H1 (cell line): ENCODE data around the gene RCE1. TPM values are rescaled to one million over a fixed set of nuclear protein-coding genes. Genes with fewer than 3 reads are reported as not detected.

Source experiments
- CTCF ChIA-PET: fragments of 300-600 bp; sonication (Branson Sonifier 250); formaldehyde crosslinking; loops from one replicate; lab custom pipeline; 2021; ENCODE audit not compliant: partially characterized antibody; lab: Charles Lee
- POLR2A ChIA-PET: fragments of 300-600 bp; sonication (Branson Sonifier 250); formaldehyde crosslinking; loops from one replicate; lab custom pipeline; 2021; ENCODE audit warnings: inconsistent platforms; ENCODE audit not compliant: partially characterized antibody; lab: Charles Lee
- DNase-seq, 2 experiments: peaks; one replicate each; pipeline versions ENCODE4 v3.0.0 to v3.0.0-alpha.2; 2010 to 2022; ENCODE audit warnings: low spot score in 2 of 2, low read depth in 1 of 2, mixed read lengths in 1 of 2
- FAIRE-seq: peaks from 2 replicates; lab custom pipeline; 2011; peaks lifted over from hg19 to GRCh38; lab: Jason Lieb, UNC
- H2AFZ ChIP-seq: 2 replicates; pipeline ENCODE4 v1.8.1; 2012; ENCODE audit warnings: low read length, inconsistent platforms
- H2AK5ac ChIP-seq: 2 replicates; pipeline ENCODE4 v1.6.1; 2013; ENCODE audit warnings: low read depth, low read length
- H2BK120ac ChIP-seq: replicated peaks from 2 replicates; pipeline ENCODE3; 2013; ENCODE audit warnings: low read depth, low read length, inconsistent platforms
- H2BK12ac ChIP-seq: 2 replicates; pipeline ENCODE4 v1.6.1; 2013; ENCODE audit warnings: low read depth, low read length
- H2BK15ac ChIP-seq: 2 replicates; pipeline ENCODE4 v1.6.1; 2013; ENCODE audit warnings: low read length
- H2BK20ac ChIP-seq: 2 replicates; pipeline ENCODE4 v1.6.1; 2013; ENCODE audit warnings: low read length
- H2BK5ac ChIP-seq: 2 replicates; pipeline ENCODE4 v1.6.1; 2013; ENCODE audit warnings: low read depth, low read length
- H3K14ac ChIP-seq: 2 replicates; pipeline ENCODE4 v1.6.1; 2013; ENCODE audit warnings: inconsistent platforms; ENCODE audit not compliant: insufficient read length
- H3K18ac ChIP-seq: 2 replicates; pipeline ENCODE4 v1.6.1; 2013; ENCODE audit warnings: low read length; ENCODE audit errors: extremely low read depth
- H3K23ac ChIP-seq: 2 replicates; pipeline ENCODE4 v1.6.1; 2013; ENCODE audit warnings: inconsistent platforms; ENCODE audit not compliant: insufficient read length
- H3K23me2 ChIP-seq: 2 replicates; pipeline ENCODE4 v1.6.1; 2013; ENCODE audit warnings: low read depth, low read length
- H3K27ac ChIP-seq: 2 replicates; pipeline ENCODE4 v1.6.1; 2011; ENCODE audit warnings: low read depth, low read length, inconsistent platforms
- H3K27me3 ChIP-seq, 4 experiments: replicated peaks in 1 of 4; 1 replicate in 1 of 4; 2 replicates in 3 of 4; pipeline versions ENCODE4 v1.6.1 to v1.8.1; 2011 to 2013; ENCODE audit warnings: low read length in 3 of 4, mild to moderate bottlenecking in 3 of 4, inconsistent platforms in 2 of 4, mixed read lengths in 2 of 4, moderate library complexity in 1 of 4; ENCODE audit not compliant: control insufficient read depth in 3 of 4, insufficient read depth in 3 of 4; ENCODE audit errors: extremely low read depth in 1 of 4
- H3K36me3 ChIP-seq, 4 experiments: 2 replicates each; pipeline versions ENCODE4 v1.6.1 to v1.8.1; 2011 to 2013; ENCODE audit warnings: mild to moderate bottlenecking in 4 of 4, low read length in 3 of 4, moderate library complexity in 2 of 4, control low read depth in 1 of 4, inconsistent platforms in 1 of 4; ENCODE audit not compliant: insufficient read depth in 4 of 4, control insufficient read depth in 2 of 4
- H3K4ac ChIP-seq: replicated peaks from 2 replicates; pipeline ENCODE3; 2013; ENCODE audit warnings: low read length, low read depth, mixed read lengths, inconsistent platforms; ENCODE audit not compliant: insufficient read length
- H3K4me1 ChIP-seq, 4 experiments: replicated peaks in 1 of 4; 1 replicate in 1 of 4; 2 replicates in 3 of 4; pipeline versions ENCODE4 v1.6.1 to v1.8.1; 2011 to 2013; ENCODE audit warnings: low read length in 3 of 4, inconsistent platforms in 2 of 4, mixed read lengths in 1 of 4; ENCODE audit not compliant: insufficient read depth in 4 of 4, control insufficient read depth in 3 of 4
- H3K4me2 ChIP-seq, 2 experiments: 2 replicates each; pipeline versions ENCODE4 v1.6.1 to v1.8.1; 2011 to 2013; ENCODE audit warnings: low read depth in 2 of 2, low read length in 2 of 2, control low read depth in 1 of 2, inconsistent platforms in 1 of 2, mild to moderate bottlenecking in 1 of 2; ENCODE audit not compliant: insufficient read depth in 1 of 2
- H3K4me3 ChIP-seq, 4 experiments: fragments of 200-600, 300-600 bp in 1 of 4; sonication (generic), shearing (Covaris generic), sonication (Bioruptor Twin) in 1 of 4; 2 replicates each; pipeline versions ENCODE4 v1.5.1 to v1.8.1; 2011 to 2016; ENCODE audit warnings: low read length in 4 of 4, low read depth in 3 of 4, control low read depth in 2 of 4, inconsistent platforms in 2 of 4, mild to moderate bottlenecking in 2 of 4, mixed read lengths in 1 of 4, moderate library complexity in 1 of 4; ENCODE audit not compliant: insufficient read depth in 2 of 4; ENCODE audit errors: extremely low read depth in 1 of 4
- H3K56ac ChIP-seq: replicated peaks from 2 replicates; pipeline ENCODE3; 2013; ENCODE audit warnings: low read depth, mild to moderate bottlenecking, mixed read lengths, low read length, inconsistent platforms; ENCODE audit not compliant: insufficient read length
- H3K79me1 ChIP-seq: 2 replicates; pipeline ENCODE4 v1.6.1; 2013; ENCODE audit warnings: low read depth, low read length, control low read depth
- H3K79me2 ChIP-seq, 2 experiments: 2 replicates each; pipeline versions ENCODE4 v1.6.1 to v1.8.1; 2012 to 2013; ENCODE audit warnings: low read length in 2 of 2, mild to moderate bottlenecking in 2 of 2, inconsistent platforms in 1 of 2; ENCODE audit not compliant: insufficient read depth in 2 of 2, control insufficient read depth in 1 of 2
- H3K9ac ChIP-seq, 4 experiments: replicated peaks in 1 of 4; 1 replicate in 1 of 4; 2 replicates in 3 of 4; pipeline versions ENCODE4 v1.6.1 to v1.8.1; 2011 to 2013; ENCODE audit warnings: low read depth in 3 of 4, low read length in 3 of 4, control low read depth in 2 of 4, mild to moderate bottlenecking in 2 of 4, moderate library complexity in 2 of 4, inconsistent platforms in 1 of 4; ENCODE audit errors: extremely low read depth in 1 of 4
- H3K9me3 ChIP-seq, 2 experiments: 2 replicates each; pipeline versions ENCODE4 v1.6.1 to v1.8.1; 2012 to 2013; ENCODE audit warnings: mild to moderate bottlenecking in 2 of 2, moderate library complexity in 2 of 2, control low read depth in 1 of 2, inconsistent platforms in 1 of 2, low read depth in 1 of 2, low read length in 1 of 2, mixed read lengths in 1 of 2; ENCODE audit not compliant: insufficient read depth in 2 of 2
- H4K20me1 ChIP-seq, 2 experiments: replicated peaks in 1 of 2; 2 replicates each; pipeline versions ENCODE3 to v1.8.1; 2011 to 2013; ENCODE audit warnings: inconsistent platforms in 2 of 2, low read length in 2 of 2, mild to moderate bottlenecking in 1 of 2; ENCODE audit not compliant: insufficient read depth in 2 of 2, control insufficient read depth in 1 of 2
- H4K5ac ChIP-seq: 2 replicates; pipeline ENCODE4 v1.6.1; 2013; ENCODE audit warnings: low read length, low read depth, mixed read lengths, inconsistent platforms; ENCODE audit not compliant: insufficient read length
- H4K8ac ChIP-seq: 2 replicates; pipeline ENCODE4 v1.8.0; 2013; ENCODE audit warnings: mild to moderate bottlenecking, moderate library complexity, low read length, inconsistent platforms; ENCODE audit not compliant: insufficient read depth; ENCODE audit errors: extremely low read depth
- H4K91ac ChIP-seq: replicated peaks from 2 replicates; pipeline ENCODE3; 2013; ENCODE audit warnings: low read length, mixed read lengths, inconsistent platforms; ENCODE audit not compliant: insufficient read length
- ATF3 ChIP-seq: IDR thresholded peaks from 2 replicates; pipeline ENCODE4 v1.6.1; 2011; ENCODE audit warnings: low read depth, mild to moderate bottlenecking, low read length; ENCODE audit not compliant: insufficient read depth
- EZH2 ChIP-seq: fragments of 200-600 bp; sonication (generic); IDR thresholded peaks from 2 replicates; pipeline ENCODE4 v1.7.1; 2012; ENCODE audit warnings: low read depth, mild to moderate bottlenecking, moderate library complexity, low read length, inconsistent platforms; ENCODE audit not compliant: severe bottlenecking
- POLR2A ChIP-seq, 2 experiments: IDR thresholded peaks; 1 replicate in 1 of 2; 2 replicates in 1 of 2; pipeline ENCODE4 v1.6.1; 2011; ENCODE audit warnings: low read depth in 2 of 2, low read length in 2 of 2, mild to moderate bottlenecking in 2 of 2; ENCODE audit errors: control extremely low read depth in 1 of 2
- TAF7 ChIP-seq: optimal IDR thresholded peaks from 2 replicates; pipeline ENCODE3; 2011; ENCODE audit warnings: low read depth, mild to moderate bottlenecking, inconsistent platforms, low read length, moderate library complexity, borderline replicate concordance
- WGBS, 2 experiments: shearing (Covaris generic) in 1 of 2; methylation state at CpG; one replicate each; pipeline versions ENCODE4 v1.1.6 to v1.1.7; 2013 to 2015; ENCODE audit warnings: low lambda C conversion rate in 2 of 2, mixed read lengths in 2 of 2, inconsistent platforms in 1 of 2, low coverage in 1 of 2, missing lambda C conversion rate in 1 of 2; ENCODE audit not compliant: insufficient replicate concordance in 2 of 2, insufficient coverage in 1 of 2, insufficient read length in 1 of 2; ENCODE audit errors: extremely low coverage in 1 of 2, missing lambda C conversion rate in 1 of 2; 5-methylcytosine and 5-hydroxymethylcytosine counted together
- polyA plus RNA-seq, 7 experiments: library from polyadenylated mRNA; depleted of rRNA in 3 of 7; stranded (reverse) in 5 of 7; unstranded in 2 of 7; fragments of >200 nt in 5 of 7; fragments of 200-250 nt in 2 of 7; gene quantifications; 1 replicate in 5 of 7; 2 replicates in 1 of 7; 4 replicates in 1 of 7; pipeline versions ENCODE4 v1.2.1 to v1.2.3, GENCODE V29; 2011 to 2013; ENCODE audit warnings: missing spikeins in 2 of 7, mixed read lengths in 2 of 7
- total RNA-seq: library from RNA; stranded (reverse); fragmentation: NEBNext Ultra II Directional; extraction: Animal tissue kit (Norgen Biotek cat#: 25700); gene quantifications from 2 replicates; pipeline ENCODE4 v1.2.1, GENCODE V29; 2021

Gene RCE1
- total and polyA plus RNA-seq, 2 of the 8 experiments (the other 6 are each of a cell fraction or from before 2014, with no cell fraction given) = 35.8 to 84.8 TPM

- no peak overlapping the region for H3K18ac ChIP-seq
- no peak overlapping the region for H3K4me2 ChIP-seq
- H2BK12ac ChIP-seq = no peak overlapping the region
- FAIRE-seq (no peak), DNase-seq (no peak)
- 94% methylated on average over 18 of the region's 18 CpGs; no CpG with 5 or more reads in 1 of the 2 experiments for WGBS, 2 experiments
- TF ChIP-seq POLR2A (IDR thresholded peaks at IDR 0.05; ENCODE audit: control extremely low read depth in 1 of 2, low read depth in 2 of 2, low read length in 2 of 2) = no peak
- no peak for TF ChIP-seq EZH2
- no peak for TF ChIP-seq ATF3
- TF ChIP-seq TAF7 = no peak
- H3K4me3 ChIP-seq = no peak overlapping the region
- no peaks in the 10 kb centered on the region for H3K27me3 ChIP-seq
- H4K20me1 ChIP-seq = no peaks in the 10 kb centered on the region
- peaks cover 0 to 12% (median 2%) of the 10 kb centered on the region in 4 experiments; a peak in 5 of 7 replicates for H3K4me1 ChIP-seq
- H2BK15ac ChIP-seq = no peak overlapping the region
- H4K8ac ChIP-seq = no peak overlapping the region
- no peaks in the 10 kb centered on the region for H3K79me2 ChIP-seq
- no peak overlapping the region for H2BK120ac ChIP-seq
- no peak overlapping the region for H2AK5ac ChIP-seq
- no peak overlapping the region for H3K27ac ChIP-seq
- no peak overlapping the region for H3K14ac ChIP-seq
- no peak overlapping the region for H4K5ac ChIP-seq
- no peak overlapping the region for H3K4ac ChIP-seq
- H3K23ac ChIP-seq = no peak overlapping the region
- H3K9me3 ChIP-seq = no peaks in the 10 kb centered on the region
- H2BK20ac ChIP-seq = no peak overlapping the region
- H4K91ac ChIP-seq = no peak overlapping the region
- no peaks in the 10 kb centered on the region; the same call in 1 of the 2 replicates for H3K79me1 ChIP-seq
- no peak overlapping the region for H3K9ac ChIP-seq
- 0 out of 8 replicates have a peak, but pooled peaks cover 0 to 2% (median 0%) of the 10 kb centered on the region in 4 experiments for H3K36me3 ChIP-seq
- POLR2A ChIA-PET = interaction anchor here (1.0 kb wide), 1 partner anchor 14 kb away, joined by 3 read pairs; no protein-coding TSS in a partner anchor
- H3K56ac ChIP-seq = no peak overlapping the region
- CTCF ChIA-PET = interaction anchor here (1.4 to 13.8 kb wide), 5 partner anchors 10 to 105 kb away, joined by 4 to 199 read pairs (median 11); partner anchors contain the start of gene RCE1
- no peak overlapping the region for H2BK5ac ChIP-seq
- H3K23me2 ChIP-seq = no peaks in the 10 kb centered on the region
- no peak overlapping the region for H2AFZ ChIP-seq
These were observed 28.3 kb downstream of the RCE1 start for GRCh38 chr11:66871521-66871901.
